ENCODE measurements around the gene LCLAT1.

LCLAT1 gene

GRCh38 chr2:30459140-30459539 lies 12.1 kb downstream of the LCLAT1 start:
- TF ChIP-seq CTCF (IDR thresholded peaks at IDR 0.05; ENCODE audit: insufficient read depth, low read length) (no peak), SPI1 (IDR thresholded peaks at IDR 0.05; ENCODE audit: borderline replicate concordance, low read depth) (no peak), GABPA (IDR thresholded peaks at IDR 0.05; ENCODE audit: low read depth) (no peak), REST (IDR thresholded peaks at IDR 0.05; ENCODE audit: insufficient replicate concordance, low read depth) (no peak), POLR2AphosphoS5 (IDR thresholded peaks at IDR 0.05; ENCODE audit: low read depth) (no peak)
- H3K4me3 ChIP-seq (replicated peaks; ENCODE audit: insufficient read depth, low read length), result no peak overlapping the region
- no peak for DNase-seq (ENCODE audit: low read depth in 1 of 2, low spot score in 1 of 2)
- H3K27ac ChIP-seq (replicated peaks), result no peak overlapping the region
- no peaks in the 10 kb centered on the region for H3K27me3 ChIP-seq (ENCODE audit: insufficient read depth, poor library complexity, severe bottlenecking)

GRCh38 chr2:30462131-30462857 lies 15.2 kb downstream of the LCLAT1 start:
- Histone ChIP-seq H3K27ac (replicated peaks) (no peak overlapping the region), H3K27me3 (ENCODE audit: insufficient read depth, poor library complexity, severe bottlenecking) (no peaks in the 10 kb centered on the region), H3K4me3 (replicated peaks; ENCODE audit: insufficient read depth, low read length) (no peak overlapping the region)
- no peak for TF ChIP-seq POLR2AphosphoS5 (IDR thresholded peaks at IDR 0.05; ENCODE audit: low read depth)
- TF ChIP-seq CTCF (IDR thresholded peaks at IDR 0.05; ENCODE audit: insufficient read depth, low read length), result no peak
- no peak for TF ChIP-seq REST (IDR thresholded peaks at IDR 0.05; ENCODE audit: insufficient replicate concordance, low read depth)
- DNase-seq (ENCODE audit: low read depth in 1 of 2, low spot score in 1 of 2), result no peak

- TF ChIP-seq SPI1 (IDR thresholded peaks at IDR 0.05; ENCODE audit: borderline replicate concordance, low read depth) (no peak), GABPA (IDR thresholded peaks at IDR 0.05; ENCODE audit: low read depth) (no peak), REST (IDR thresholded peaks at IDR 0.05; ENCODE audit: insufficient replicate concordance, low read depth) (no peak), CTCF (IDR thresholded peaks at IDR 0.05; ENCODE audit: insufficient read depth, low read length) (no peak), POLR2AphosphoS5 (IDR thresholded peaks at IDR 0.05; ENCODE audit: low read depth) (no peak)
- H3K4me3 ChIP-seq (replicated peaks; ENCODE audit: insufficient read depth, low read length), result no peak overlapping the region
- DNase-seq (ENCODE audit: low read depth in 1 of 2, low spot score in 1 of 2), result no peak
Observed at GRCh38 chr2:30463535-30463934, 16.5 kb downstream of the LCLAT1 start.

More at GRCh38 chr2:30463535-30463934, 16.5 kb downstream of the LCLAT1 start:
- Histone ChIP-seq H3K27me3 (ENCODE audit: insufficient read depth, poor library complexity, severe bottlenecking) (no peaks in the 10 kb centered on the region), H3K27ac (replicated peaks) (no peak overlapping the region)

Measured in HL-60 (cell line).